HG03066 (cell line): ENCODE measurements around the gene MAGEE1.

Experiments used
- ATAC-seq: cut with Tn5 transposase; IDR thresholded peaks from one replicate; pipeline ENCODE4 v1.9.1; 2021; ENCODE audit warnings: low read depth; ENCODE audit not compliant: unreplicated experiment

The MAGEE1 gene, protein sequence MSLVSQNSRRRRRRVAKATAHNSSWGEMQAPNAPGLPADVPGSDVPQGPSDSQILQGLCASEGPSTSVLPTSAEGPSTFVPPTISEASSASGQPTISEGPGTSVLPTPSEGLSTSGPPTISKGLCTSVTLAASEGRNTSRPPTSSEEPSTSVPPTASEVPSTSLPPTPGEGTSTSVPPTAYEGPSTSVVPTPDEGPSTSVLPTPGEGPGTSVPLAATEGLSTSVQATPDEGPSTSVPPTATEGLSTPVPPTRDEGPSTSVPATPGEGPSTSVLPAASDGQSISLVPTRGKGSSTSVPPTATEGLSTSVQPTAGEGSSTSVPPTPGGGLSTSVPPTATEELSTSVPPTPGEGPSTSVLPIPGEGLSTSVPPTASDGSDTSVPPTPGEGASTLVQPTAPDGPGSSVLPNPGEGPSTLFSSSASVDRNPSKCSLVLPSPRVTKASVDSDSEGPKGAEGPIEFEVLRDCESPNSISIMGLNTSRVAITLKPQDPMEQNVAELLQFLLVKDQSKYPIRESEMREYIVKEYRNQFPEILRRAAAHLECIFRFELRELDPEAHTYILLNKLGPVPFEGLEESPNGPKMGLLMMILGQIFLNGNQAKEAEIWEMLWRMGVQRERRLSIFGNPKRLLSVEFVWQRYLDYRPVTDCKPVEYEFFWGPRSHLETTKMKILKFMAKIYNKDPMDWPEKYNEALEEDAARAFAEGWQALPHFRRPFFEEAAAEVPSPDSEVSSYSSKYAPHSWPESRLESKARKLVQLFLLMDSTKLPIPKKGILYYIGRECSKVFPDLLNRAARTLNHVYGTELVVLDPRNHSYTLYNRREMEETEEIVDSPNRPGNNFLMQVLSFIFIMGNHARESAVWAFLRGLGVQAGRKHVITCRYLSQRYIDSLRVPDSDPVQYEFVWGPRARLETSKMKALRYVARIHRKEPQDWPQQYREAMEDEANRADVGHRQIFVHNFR

DNA sequence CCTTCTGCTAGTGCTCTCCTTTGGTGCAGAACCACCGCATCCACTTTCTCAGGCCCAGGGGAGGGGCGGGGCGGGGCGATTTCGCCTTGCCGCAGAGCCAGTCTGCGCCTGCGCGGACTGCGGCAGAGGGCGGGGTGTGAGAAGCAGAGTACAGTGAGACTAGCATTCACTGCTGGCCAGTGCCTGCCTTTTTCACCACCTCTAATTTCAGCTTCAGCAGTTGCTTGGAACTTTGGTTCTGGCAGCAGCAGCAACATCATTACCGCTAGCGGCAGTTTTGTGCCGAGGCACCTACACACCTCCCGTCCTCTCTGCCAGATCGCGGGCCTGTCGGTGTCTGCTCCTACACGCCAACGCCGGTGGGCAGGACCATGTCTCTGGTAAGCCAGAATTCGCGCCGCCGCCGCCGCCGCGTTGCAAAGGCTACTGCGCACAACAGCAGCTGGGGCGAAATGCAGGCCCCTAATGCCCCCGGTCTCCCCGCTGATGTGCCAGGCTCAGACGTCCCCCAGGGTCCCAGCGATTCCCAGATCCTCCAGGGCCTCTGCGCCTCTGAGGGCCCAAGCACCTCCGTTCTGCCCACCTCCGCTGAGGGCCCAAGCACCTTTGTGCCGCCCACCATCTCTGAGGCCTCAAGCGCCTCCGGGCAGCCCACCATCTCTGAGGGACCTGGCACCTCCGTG is at the start of gene MAGEE1:
Gene MAGEE1, plus strand, starts transcription at position 151 of the 683 bp plus-strand sequence. Its CDS starts 221 bp downstream, at position 372.
- ATAC-seq: peak; percentile 90

DNA sequence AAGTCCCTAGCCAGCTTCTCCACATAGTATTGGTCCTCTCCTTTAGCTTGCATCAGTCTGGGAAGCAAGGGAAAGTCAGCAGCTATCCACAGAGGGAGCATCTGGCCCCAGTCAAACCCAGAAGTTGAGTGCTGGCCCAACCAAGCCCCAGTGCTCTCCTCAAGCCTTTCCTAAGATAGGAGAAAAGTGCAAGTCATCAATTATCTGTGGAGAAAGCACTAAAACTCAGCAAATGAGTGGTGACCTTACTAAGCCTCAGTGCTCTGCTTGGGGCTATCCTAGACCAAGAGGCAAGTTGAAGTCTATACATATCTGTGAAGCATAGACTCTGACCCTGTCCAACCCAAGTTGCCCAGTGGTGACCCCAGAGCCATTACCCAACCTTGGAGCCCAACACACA is 28.5 kb upstream of the MAGEE1 start:
- no peak for ATAC-seq

DNA sequence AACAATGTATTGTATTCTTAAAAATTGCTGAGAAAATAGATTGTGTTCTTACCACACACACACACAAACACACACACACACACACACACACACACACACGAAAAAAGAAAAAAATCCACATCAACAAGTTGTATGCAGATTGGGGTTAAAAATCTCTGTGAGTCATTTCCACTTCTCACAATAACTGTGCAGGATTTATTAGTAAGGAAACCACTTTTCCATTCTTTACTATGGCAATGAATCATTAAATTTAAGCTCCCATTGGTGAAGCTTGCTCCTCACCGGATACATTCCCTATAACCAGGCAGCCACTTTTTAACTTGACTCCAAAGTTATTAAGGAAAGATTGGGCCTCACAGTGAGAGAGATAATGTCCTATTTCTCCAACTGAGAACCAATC is 19.7 kb upstream of the MAGEE1 start:
- no peak for ATAC-seq

DNA sequence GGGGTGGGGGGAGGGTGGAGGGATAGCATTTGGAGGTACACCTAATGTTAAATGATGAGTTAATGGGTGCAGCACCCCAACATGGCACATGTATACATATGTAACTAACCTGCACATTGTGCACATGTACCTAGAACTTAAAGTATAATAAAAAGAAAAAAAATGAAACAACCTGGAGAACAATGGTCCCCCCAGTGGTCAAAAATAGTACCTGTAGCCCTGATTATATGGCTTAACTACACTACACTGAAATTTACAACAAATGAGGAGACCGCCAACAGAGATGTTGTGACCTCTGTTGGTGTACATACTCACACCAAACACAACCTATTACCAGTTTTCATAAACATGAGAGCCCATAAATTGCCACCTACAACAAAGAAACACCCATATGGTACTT is 7.3 kb upstream of the MAGEE1 start:
- no peak for ATAC-seq

DNA sequence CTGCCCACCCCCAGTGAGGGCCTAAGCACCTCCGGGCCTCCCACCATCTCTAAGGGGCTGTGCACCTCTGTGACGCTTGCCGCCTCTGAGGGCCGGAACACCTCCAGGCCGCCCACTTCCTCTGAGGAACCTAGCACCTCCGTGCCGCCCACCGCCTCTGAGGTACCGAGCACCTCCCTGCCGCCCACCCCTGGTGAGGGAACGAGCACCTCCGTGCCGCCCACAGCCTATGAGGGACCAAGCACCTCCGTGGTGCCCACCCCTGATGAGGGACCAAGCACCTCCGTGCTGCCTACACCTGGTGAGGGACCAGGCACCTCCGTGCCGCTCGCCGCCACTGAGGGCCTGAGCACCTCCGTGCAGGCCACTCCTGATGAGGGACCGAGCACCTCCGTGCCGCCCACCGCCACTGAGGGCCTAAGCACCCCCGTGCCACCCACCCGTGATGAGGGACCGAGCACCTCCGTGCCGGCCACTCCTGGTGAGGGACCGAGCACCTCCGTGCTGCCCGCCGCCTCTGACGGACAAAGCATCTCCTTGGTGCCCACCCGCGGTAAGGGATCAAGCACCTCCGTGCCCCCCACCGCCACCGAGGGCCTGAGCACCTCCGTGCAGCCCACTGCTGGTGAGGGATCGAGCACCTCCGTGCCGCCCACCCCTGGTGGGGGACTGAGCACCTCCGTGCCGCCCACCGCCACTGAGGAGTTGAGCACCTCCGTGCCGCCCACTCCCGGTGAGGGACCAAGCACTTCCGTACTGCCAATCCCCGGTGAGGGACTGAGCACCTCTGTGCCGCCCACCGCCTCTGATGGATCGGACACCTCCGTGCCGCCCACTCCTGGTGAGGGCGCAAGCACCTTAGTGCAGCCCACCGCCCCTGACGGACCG is 977 bp downstream of the MAGEE1 start:
- peak; percentile 33 for ATAC-seq

DNA sequence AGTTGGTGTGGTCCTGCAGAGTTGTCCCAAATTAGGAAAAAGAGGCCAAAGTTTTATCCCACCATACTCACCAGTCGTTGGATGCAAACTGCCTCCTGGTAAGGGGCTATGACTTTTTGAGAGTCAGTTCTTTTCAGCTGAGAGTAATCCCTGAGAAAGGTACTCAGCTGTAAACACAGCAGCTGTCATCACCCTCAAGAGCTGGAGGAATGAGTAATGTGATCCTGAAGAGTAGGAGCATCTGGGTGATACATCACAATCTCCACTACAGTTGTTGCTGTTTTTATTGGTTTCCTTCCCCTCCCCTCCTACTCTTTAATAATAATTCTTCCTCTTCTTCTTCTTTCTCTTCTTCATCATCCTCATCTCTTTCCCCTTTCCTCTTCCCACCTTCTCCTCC is 5.7 kb downstream of the MAGEE1 start:
- no peak for ATAC-seq

DNA sequence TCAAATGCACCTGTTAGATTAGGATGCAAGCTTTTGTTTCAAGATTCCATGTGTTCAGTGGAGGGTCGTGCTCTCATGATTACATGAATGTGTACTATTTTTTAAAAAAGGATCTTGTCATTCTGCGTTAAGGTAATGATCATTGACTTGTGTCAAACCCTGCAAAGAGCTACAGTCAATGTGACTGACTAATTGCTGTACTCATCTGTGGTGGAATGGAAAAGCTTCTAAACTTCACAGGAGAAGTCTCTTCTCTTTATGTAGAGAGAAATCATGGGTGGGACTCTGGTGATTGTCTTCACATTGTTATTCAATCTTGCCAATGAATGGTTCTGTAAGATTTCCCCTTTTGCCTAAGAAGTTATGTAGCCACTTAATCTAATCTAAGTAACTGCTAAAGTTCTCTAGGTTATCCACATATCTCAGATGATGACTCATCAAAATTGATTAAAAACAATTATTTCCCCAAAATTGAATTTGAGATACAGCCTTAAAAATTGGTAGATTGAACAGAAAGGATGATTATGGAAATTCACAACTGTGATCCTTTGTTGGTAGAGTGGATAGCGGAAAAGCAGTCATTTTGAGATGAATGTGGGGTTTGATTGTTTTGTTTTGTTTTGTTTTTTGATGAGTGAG is 6.7 kb downstream of the MAGEE1 start:
- ATAC-seq: no peak

DNA sequence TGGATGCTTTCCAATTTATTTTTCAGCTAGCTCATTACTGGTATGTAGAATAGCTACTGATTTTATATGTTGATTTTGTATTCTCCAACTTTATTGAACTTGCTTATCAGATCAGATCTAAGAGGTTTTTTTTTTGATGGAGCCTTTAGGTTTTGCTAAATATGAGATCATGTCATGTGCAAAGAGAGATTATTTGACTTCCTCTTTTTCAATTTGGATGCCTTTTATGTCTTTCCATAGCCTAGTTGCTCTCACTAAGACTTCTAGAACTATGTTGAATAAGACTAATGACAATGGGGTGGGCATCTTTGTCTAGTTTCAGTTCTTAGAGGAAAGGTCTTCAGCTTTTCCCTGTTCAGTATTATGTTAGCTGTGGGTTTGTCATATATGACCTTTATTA is 11.7 kb downstream of the MAGEE1 start:
- no peak for ATAC-seq

DNA sequence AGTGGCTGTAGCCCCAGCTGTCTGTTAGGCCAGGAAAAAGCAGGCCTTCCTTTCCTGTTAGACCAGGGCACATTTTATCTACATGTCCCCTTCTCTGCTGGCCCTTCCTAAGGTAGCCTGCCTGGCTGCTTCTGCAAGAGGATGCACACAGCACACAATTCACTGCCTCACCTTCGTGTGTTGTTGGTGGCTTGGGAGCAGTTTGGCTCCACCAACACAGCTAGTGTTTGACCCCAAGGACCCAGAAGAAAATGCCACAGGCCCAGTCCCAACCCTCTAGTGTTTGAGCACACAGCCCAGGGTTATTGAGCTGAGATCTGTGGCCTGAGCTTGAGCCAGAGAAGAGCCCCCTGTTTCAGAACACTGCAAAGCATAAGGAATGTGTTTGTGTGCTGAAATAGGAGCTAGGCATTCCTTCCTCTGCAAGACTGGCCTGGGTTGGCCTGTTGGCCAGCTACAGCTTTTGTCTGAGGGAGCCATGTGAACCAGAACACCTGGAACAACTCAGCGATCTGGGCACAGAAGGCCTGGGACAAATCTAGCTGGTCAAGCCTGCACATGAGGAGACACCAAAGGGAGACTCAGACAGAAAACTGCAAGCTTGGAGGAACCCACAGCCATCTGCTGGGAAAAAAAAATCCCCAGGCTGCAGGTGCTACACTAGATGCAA is 26.4 kb downstream of the MAGEE1 start:
- ATAC-seq: no peak

DNA sequence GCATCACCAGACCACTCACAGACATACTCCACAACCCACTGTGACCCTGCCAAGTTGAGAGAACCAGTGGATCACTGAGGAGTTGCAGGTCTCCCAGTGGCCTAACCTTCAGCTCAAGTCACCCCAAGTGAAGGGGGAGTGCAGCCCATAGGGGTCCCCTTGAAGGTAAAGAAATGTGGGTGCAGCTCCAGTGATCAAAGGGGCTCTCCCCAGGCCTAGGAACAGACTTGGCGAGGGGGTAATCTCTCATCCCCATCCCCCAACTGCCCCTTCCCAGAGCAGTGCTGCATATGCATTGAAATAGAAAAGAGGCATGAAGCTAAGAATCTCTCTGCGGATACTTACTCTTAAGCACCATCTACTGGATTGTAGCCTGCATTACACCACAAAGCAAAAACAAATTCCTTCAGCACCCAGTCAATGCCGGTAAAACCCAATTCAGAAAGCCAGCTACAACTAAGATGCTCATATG is 27.0 kb downstream of the MAGEE1 start:
- ATAC-seq: no peak

DNA sequence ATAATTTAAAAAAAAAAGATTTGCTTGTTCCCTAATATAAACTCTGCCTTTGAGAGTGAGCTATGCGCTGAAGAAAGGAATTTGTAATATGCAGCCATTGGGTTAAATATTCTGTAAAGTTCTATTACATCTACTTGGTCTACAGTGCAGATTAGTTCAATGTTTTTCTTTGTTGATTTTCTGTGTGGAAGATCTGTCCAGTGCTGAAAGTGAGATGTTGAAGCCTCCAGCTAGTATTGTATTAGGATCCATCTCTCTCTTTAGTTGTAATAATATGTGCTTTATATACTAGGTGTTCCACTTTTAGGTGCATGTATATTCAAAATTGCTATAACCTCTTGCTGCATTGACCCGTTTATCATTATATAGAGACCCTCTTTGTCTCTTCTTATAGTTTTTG is 49.8 kb downstream of the MAGEE1 start:
- ATAC-seq: no peak
